Transverse colon (tissue), 3 donors: ENCODE results near the gene NGDN.

Source experiments
- POLR2A ChIP-seq: fragments of 450-650 bp; IDR thresholded peaks from one replicate; pipeline ENCODE4 v1.6.1; 2016; ENCODE audit warnings: antibody characterized with exemption, mild to moderate bottlenecking, moderate library complexity
- TF ChIP-seq, protein P1 (sequence below), 5 experiments: fragments of 200-600 bp in 3 of 5; fragments of 450-650 bp in 2 of 5; sonication (generic) in 3 of 5; IDR thresholded peaks; 1 replicate in 2 of 5; 2 replicates in 3 of 5; pipeline ENCODE4 v1.5.1; 2016 to 2017; ENCODE audit warnings: antibody characterized with exemption in 5 of 5, inconsistent platforms in 3 of 5, mild to moderate bottlenecking in 2 of 5, moderate library complexity in 1 of 5

DNA sequence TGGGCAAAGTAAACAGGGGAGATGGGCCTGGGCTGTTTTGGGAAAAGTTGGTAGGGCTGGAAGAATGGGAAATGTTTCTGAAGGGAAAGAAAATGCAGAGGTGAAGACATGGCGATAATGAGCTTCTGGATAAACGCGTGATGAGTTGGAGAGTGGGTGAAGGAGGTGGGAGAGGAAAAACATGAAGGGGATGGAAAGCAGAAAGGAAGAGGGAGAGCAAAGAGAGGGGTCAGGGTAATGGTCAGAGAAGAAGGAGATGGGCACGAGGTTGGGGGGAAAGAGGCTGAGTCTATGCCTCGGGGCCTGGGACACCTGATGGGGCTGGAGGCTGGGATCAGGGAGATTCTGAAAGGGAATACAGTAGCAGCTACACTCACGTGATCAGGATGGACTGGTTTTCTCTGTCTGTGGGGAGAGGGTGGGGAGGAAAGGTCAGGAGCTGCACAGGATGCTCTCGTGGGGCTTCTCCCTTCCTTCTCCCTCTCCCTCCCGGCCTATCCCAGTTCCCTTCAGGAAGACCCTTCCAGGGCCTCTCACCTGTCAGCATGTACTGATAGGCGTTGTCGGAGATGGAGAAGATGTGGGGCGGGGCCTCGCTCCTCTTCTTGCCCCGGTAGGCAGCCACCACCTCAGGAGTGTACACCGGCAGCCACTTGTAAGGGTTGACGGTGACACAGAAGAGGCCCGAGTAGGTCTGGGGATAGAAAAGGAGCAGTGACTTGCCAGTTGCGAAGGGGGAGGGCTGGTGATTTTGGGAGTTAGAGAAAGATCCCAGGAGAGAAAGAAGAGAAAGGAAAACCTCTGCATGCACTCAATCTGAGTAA is 37.2 kb upstream of the NGDN start:
- TF ChIP-seq, protein P1, sequence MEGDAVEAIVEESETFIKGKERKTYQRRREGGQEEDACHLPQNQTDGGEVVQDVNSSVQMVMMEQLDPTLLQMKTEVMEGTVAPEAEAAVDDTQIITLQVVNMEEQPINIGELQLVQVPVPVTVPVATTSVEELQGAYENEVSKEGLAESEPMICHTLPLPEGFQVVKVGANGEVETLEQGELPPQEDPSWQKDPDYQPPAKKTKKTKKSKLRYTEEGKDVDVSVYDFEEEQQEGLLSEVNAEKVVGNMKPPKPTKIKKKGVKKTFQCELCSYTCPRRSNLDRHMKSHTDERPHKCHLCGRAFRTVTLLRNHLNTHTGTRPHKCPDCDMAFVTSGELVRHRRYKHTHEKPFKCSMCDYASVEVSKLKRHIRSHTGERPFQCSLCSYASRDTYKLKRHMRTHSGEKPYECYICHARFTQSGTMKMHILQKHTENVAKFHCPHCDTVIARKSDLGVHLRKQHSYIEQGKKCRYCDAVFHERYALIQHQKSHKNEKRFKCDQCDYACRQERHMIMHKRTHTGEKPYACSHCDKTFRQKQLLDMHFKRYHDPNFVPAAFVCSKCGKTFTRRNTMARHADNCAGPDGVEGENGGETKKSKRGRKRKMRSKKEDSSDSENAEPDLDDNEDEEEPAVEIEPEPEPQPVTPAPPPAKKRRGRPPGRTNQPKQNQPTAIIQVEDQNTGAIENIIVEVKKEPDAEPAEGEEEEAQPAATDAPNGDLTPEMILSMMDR (IDR thresholded peaks at IDR 0.05) = no peak
- TF ChIP-seq POLR2A = no peak
